HG03460 (cell line): ENCODE results near the gene BACE1-AS.
"Not testable (repeated sequence)": the region's sequence is repeated elsewhere in the genome, so short reads cannot be mapped to it uniquely, and the experiment has no call there.

Source experiments
- ATAC-seq: cut with Tn5 transposase; IDR thresholded peaks from one replicate; pipeline ENCODE4 v1.9.1; 2021; ENCODE audit not compliant: unreplicated experiment

Gene BACE1-AS

GRCh38 chr11:117290809-117291396 lies at the start of gene BACE1-AS:
BACE1-AS (plus strand) TSS chr11:117291346.
- ATAC-seq, result no peak

- ATAC-seq, result no peak
Observed at GRCh38 chr11:117248341-117248740, 42.8 kb upstream of the BACE1-AS start.

DNA sequence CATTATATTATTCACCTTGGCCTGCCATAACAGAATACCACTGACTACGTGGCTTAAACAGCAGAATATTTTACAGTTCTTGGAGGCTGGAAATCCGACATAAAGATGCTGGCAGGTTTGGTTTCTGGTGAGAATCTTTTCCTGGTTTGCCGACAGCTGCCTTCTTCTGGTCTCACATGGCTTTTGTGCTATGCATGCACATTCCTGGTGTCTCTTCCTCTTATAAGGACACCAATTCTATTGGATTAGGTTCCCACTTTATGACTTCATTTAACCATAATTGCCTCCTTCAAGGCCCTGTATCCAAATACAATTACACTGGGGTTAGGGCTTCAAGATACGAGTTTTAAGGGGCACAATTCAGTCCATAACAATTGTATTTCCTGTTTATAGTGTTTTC lies 41.6 kb upstream of the BACE1-AS start:
- no peak for ATAC-seq

- no peak for ATAC-seq
Observed at GRCh38 chr11:117251506-117251905, 39.6 kb upstream of the BACE1-AS start.

DNA sequence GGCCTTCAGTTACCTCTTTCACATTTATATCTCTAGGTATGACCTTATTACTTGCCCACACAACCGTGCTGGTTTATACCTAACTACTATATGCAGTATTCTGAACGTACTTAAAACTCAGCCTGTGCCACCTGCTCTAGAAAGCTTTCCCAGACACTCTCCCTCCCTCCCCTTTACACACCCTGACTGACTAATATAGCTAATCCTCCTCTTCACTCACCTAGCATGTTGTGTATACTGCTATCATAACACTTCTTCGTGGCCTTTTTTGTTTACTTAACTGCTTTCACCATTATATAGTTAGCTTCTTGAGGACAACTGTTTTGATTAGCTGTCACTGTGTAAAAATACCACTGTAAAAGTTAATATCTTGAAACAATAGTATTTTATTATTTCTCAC lies 35.2 kb upstream of the BACE1-AS start:
- ATAC-seq, result no peak

DNA sequence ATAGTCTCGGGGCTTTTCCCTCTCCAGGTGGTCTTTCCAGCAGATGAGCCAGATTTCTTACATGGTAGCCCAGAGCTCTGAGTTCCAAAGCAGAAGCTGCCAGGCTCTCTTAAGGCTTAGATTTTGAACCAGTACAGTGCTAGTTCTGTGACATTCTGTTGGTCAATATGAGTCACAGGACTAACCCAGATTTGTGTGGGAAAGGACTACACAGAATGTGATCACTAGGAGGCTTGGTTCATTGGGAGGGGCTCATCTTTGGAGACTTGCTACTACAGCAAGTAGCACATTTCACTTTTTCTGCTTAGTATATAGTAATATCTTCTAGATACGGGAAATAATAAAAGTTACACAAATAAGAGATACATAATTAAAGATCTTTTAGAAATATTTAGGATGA lies 34.6 kb upstream of the BACE1-AS start:
- ATAC-seq, result no peak

DNA sequence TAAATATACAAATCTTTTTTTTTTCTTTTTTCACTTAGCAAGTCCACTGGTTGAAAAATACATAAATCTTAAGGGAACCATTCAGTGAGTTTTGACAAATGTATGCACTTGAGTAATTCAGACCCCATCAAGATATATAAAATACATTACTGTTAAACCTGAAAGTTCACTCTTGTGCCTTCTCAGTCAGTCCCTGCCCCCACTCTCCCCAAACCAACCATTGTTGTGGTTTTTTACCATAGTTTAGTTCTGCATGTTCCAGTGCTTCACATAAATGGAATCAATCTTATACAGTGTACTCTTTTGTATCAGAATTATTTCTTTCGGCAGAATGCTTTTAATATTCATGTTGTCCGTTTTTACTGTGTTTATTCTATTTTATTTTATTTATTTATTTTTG lies 32.6 kb upstream of the BACE1-AS start:
- ATAC-seq, result no peak

- no peak for ATAC-seq
Observed at GRCh38 chr11:117259417-117259816, 31.7 kb upstream of the BACE1-AS start.

GRCh38 chr11:117264624-117265323 lies 26.4 kb upstream of the BACE1-AS start:
- not testable (repeated sequence) for ATAC-seq

DNA sequence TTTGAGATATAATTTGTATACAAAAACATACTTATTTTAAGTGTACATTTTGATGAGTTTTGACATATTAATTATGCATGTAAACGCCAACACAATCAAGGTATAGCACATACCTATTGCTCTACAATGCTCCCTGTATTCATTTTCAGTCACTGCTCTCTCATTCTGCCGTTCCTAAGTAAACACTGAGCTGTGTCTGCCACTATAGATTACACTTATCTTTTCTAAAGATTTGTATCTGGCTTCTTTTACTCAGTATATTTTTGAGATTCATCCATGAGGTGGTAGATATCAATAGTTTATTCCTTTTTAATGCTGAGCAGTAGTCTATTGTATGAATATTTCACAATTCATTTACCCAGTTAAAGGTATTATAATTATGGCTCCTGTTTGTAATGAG lies 25.4 kb upstream of the BACE1-AS start:
- no peak for ATAC-seq

DNA sequence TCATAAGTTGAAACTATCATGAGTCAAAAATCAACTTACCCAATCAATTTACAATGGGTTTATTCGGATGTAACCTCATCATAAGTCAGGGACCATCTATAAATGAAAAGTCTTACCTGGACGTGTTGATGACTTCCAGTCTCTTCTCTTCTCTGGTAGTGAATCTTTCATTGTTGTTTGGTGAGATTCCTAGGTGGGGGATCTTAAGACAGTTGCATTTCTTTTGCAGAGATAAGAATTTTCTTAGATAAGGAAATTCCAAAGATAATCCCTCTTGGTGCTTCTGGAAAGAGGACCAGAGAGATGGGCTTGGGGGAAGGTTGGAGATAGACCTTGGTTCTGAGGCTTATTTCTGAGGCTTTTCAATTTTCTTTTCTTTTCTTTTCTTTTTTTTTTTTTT lies 21.3 kb upstream of the BACE1-AS start:
- no peak for ATAC-seq

DNA sequence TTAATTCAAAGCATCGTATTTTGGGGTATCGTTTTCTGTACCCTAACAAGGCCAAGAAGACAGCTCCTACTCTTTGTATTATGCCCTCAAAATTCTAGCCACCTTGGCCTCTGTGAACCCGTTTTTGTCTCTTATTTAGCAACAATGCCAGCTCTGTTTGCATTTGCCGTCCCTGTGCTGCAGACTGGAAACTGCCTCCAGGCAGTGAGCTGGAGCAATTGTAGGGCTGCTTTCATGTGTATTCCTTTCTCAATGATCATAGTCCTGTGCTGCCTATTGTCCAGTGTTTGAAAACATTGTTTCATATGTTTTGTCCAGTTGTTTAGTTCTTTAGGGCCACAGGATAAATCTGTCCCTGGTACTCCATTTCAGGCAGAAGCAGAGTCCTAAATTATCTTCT lies 19.9 kb upstream of the BACE1-AS start:
- ATAC-seq, result no peak

GRCh38 chr11:117272175-117272574 lies 19.0 kb upstream of the BACE1-AS start:
- ATAC-seq, result not testable (repeated sequence)

- ATAC-seq, result no peak
Observed at GRCh38 chr11:117273550-117274289, 17.4 kb upstream of the BACE1-AS start.

DNA sequence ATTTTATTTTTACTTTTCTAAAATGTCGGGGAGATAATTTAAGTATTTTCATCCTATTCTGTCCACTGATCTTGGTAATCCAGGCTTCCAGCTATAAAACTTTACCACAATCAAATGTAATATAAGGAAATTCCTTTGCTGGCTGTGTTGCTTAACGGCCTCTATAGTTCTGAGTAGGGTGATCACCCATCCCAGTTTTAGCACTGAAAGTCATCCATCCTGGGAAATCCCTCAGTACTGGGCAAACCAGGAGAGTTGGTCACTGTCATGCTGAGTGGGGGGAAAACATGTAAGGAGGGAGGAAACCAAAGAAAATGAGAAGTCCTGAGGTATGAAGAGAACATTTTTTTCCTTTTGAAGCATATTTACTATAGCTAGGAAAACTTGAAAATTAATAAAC lies 12.8 kb upstream of the BACE1-AS start:
- no peak for ATAC-seq

DNA sequence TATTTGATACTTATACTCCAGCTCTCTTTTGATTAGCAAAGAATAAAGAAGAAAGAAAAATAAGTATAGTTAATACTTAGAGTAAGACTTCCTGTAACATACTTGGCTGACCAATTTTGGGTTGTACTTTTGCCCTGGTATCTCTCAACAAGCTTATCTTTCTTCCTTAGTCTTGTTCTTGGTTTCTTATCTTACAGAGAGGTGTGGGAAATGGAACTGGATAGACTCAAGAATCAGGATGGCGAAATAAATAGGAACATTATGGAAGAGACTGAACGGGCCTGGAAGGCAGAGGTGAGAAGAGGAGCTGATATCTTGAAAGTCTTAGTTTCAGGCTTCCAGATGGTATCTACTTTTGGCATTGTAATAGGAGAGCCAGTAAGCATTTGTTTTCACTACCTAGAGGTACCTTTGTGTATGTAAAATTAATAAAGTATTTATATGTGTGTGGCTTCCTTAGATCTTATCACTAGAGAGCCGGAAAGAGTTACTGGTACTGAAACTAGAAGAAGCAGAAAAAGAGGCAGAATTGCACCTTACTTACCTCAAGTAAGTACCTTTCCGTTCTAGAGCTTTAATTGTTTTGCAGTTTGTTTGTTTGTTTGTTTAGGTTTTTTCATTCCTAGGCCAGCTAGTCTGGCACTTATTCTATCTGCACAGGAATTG lies 11.3 kb upstream of the BACE1-AS start:
- ATAC-seq, result no peak

- ATAC-seq, result no peak
Observed at GRCh38 chr11:117281159-117281558, 10.0 kb upstream of the BACE1-AS start.

- ATAC-seq, result no peak
Observed at GRCh38 chr11:117281869-117282268, 9.3 kb upstream of the BACE1-AS start.

DNA sequence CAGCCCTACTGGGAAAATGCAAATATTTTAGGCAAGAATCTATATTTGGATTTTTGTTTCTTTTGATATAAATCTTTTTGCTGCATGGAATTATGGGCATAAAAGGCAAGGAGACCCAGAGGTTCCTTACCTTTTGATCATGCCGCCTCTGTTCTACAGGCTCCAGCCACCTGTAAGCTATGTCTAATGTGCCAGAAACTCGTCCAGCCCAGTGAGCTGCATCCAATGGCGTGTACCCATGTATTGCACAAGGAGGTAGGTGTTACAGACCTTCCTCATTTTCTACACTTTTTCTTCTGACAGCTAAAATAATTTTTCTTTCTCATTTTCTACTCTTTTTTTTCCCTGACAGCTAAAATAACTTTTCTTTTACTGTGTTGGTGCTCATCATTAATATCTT lies 8.2 kb upstream of the BACE1-AS start:
- ATAC-seq, result no peak

GRCh38 chr11:117284053-117284452 lies 7.1 kb upstream of the BACE1-AS start:
- no peak for ATAC-seq

DNA sequence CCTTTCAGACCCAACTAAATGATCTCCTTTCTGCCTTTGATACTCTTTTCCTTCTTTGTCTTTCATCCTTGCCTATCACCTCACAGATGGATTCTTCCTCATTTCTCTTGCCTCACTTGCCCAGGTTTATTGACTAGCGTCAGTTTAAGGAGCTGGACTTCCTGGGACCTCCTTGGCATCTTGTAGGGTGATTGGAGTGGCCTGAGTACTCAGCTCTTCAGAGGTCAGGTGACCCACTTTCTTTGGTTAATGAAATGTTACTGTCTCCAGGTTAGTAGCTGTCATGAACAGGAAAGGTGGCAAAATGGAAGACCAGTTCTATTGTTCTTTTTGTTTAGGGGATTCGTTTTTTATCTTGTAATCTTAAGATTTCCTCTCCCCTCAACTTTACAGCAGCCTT lies 4.6 kb upstream of the BACE1-AS start:
- no peak for ATAC-seq

DNA sequence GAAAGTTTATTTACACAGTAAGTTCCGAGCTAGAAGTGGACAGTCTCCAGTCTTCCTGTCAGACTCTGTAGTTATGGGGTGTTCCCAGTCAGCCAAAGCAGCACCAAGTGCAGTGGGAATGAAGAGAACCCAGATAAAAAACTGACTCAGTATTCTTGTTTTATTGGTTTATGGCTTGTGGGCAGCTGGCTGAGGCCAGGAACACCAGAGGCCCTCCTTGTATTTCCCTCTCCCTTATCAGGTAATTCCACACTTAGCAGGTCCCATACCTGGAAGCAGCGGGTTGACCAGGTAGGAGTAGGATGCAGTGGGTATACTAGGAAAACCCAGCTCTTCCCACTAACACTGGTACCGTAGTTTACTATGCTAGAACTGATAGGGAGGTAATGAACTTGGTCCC lies 3.5 kb upstream of the BACE1-AS start:
- ATAC-seq, result no peak
